WTC11 (cell line): ENCODE results near the gene ACACA. TPM values are rescaled to one million over a fixed set of nuclear protein-coding genes. Genes with fewer than 3 reads are reported as not detected.

Experiments used
- ATAC-seq: fragments of 200-7000 bp; cut with Tn5 transposase; 2 replicates; pipeline ENCODE4 v1.10.0; 2021; ENCODE audit warnings: mild to moderate bottlenecking, moderate library complexity
- CTCF ChIA-PET: fragments of 300-600 bp; sonication (Branson Sonifier 250); formaldehyde crosslinking; loops from one replicate; lab custom pipeline; 2021; ENCODE audit warnings: antibody characterized with exemption; lab: Charles Lee
- POLR2A ChIA-PET: fragments of 350-600 bp; sonication (Branson Sonifier 250); formaldehyde crosslinking; loops from one replicate; lab custom pipeline; 2021; ENCODE audit warnings: antibody characterized with exemption; lab: Charles Lee
- DNase-seq: peaks from one replicate; pipeline ENCODE4 v3.0.0; 2021; ENCODE audit warnings: low spot score
- H3K27ac Mint-ChIP-seq: 2 replicates; pipeline ENCODE4 v1.8.0; 2021; ENCODE audit warnings: mixed read lengths
- H3K27me3 Mint-ChIP-seq: 2 replicates; pipeline ENCODE4 v1.8.0; 2021; ENCODE audit warnings: low read depth, mild to moderate bottlenecking, moderate library complexity, mixed read lengths
- H3K36me3 Mint-ChIP-seq: 2 replicates; pipeline ENCODE4 v1.8.0; 2021; ENCODE audit warnings: mixed read lengths
- H3K4me1 Mint-ChIP-seq: 2 replicates; pipeline ENCODE4 v1.8.0; 2022; ENCODE audit warnings: mixed read lengths
- H3K4me3 Mint-ChIP-seq: 2 replicates; pipeline ENCODE4 v1.8.0; 2021; ENCODE audit warnings: mild to moderate bottlenecking, moderate library complexity, mixed read lengths
- H3K9me3 Mint-ChIP-seq: 2 replicates; pipeline ENCODE4 v1.8.0; 2021; ENCODE audit warnings: mixed read lengths
- E2F1 ChIP-seq: sonication (generic); formaldehyde crosslinking; IDR thresholded peaks from 2 replicates; pipeline ENCODE4 v1.8.0; 2022; ENCODE audit warnings: mild to moderate bottlenecking, missing genetic modification reagents
- ERG ChIP-seq: fragments of 250-450 bp; sonication (Bioruptor Pico); IDR thresholded peaks from 2 replicates; pipeline ENCODE4 v1.8.0; 2021; ENCODE audit warnings: mild to moderate bottlenecking
- FOXP4 ChIP-seq: sonication (generic); formaldehyde crosslinking; IDR thresholded peaks from 2 replicates; pipeline ENCODE4 v1.8.0; 2022; ENCODE audit warnings: mild to moderate bottlenecking, missing genetic modification reagents
- HMGXB4 ChIP-seq: sonication (generic); formaldehyde crosslinking; IDR thresholded peaks from 2 replicates; pipeline ENCODE4 v1.8.1; 2023; ENCODE audit warnings: mild to moderate bottlenecking, moderate library complexity, missing genetic modification reagents
- IRF2 ChIP-seq: sonication (generic); formaldehyde crosslinking; IDR thresholded peaks from 2 replicates; pipeline ENCODE4 v1.8.0; 2022; ENCODE audit warnings: low read depth, missing genetic modification reagents, borderline replicate concordance
- JUN ChIP-seq: sonication (generic); formaldehyde crosslinking; IDR thresholded peaks from 2 replicates; pipeline ENCODE4 v1.8.0; 2023; ENCODE audit warnings: mild to moderate bottlenecking, missing genetic modification reagents
- MXD4 ChIP-seq: fragments of 250-450 bp; sonication (Bioruptor Pico); IDR thresholded peaks from 2 replicates; pipeline ENCODE4 v1.8.0; 2021; ENCODE audit warnings: mild to moderate bottlenecking, moderate library complexity, borderline replicate concordance
- NFE2L1 ChIP-seq: sonication (generic); formaldehyde crosslinking; IDR thresholded peaks from 2 replicates; pipeline ENCODE4 v1.8.1; 2023; ENCODE audit warnings: missing genetic modification reagents
- NR1H2 ChIP-seq: sonication (generic); formaldehyde crosslinking; IDR thresholded peaks from 2 replicates; pipeline ENCODE4 v1.9.0; 2021; ENCODE audit warnings: mild to moderate bottlenecking, moderate library complexity, missing genetic modification reagents
- NR2C2 ChIP-seq: sonication (generic); formaldehyde crosslinking; IDR thresholded peaks from 2 replicates; pipeline ENCODE4 v1.8.0; 2022; ENCODE audit warnings: mild to moderate bottlenecking, missing genetic modification reagents
- PREB ChIP-seq: sonication (generic); formaldehyde crosslinking; IDR thresholded peaks from 2 replicates; pipeline ENCODE4 v1.8.1; 2022; ENCODE audit warnings: mild to moderate bottlenecking, missing genetic modification reagents, moderate library complexity, borderline replicate concordance
- RELA ChIP-seq: sonication (generic); formaldehyde crosslinking; IDR thresholded peaks from 2 replicates; pipeline ENCODE4 v1.8.1; 2022; ENCODE audit warnings: missing genetic modification reagents, mild to moderate bottlenecking, borderline replicate concordance
- RORB ChIP-seq: fragments of 250-450 bp; sonication (Bioruptor Pico); IDR thresholded peaks from 2 replicates; pipeline ENCODE4 v1.9.0; 2021; ENCODE audit warnings: mild to moderate bottlenecking
- SMAD4 ChIP-seq: sonication (generic); formaldehyde crosslinking; IDR thresholded peaks from 2 replicates; pipeline ENCODE4 v1.8.0; 2022; ENCODE audit warnings: mild to moderate bottlenecking, missing genetic modification reagents
- SOX15 ChIP-seq: fragments of 250-450 bp; sonication (Bioruptor Pico); IDR thresholded peaks from 2 replicates; pipeline ENCODE4 v1.9.0; 2021; ENCODE audit warnings: mild to moderate bottlenecking
- TCF7 ChIP-seq: sonication (generic); formaldehyde crosslinking; IDR thresholded peaks from 2 replicates; pipeline ENCODE4 v1.8.0; 2022; ENCODE audit warnings: mild to moderate bottlenecking, low read depth, missing genetic modification reagents, moderate library complexity
- TEAD1 ChIP-seq: sonication (generic); formaldehyde crosslinking; IDR thresholded peaks from 2 replicates; pipeline ENCODE4 v1.8.0; 2022; ENCODE audit warnings: mild to moderate bottlenecking, missing genetic modification reagents
- USF1 ChIP-seq: sonication (generic); formaldehyde crosslinking; IDR thresholded peaks from 2 replicates; pipeline ENCODE4 v1.8.0; 2022; ENCODE audit warnings: mild to moderate bottlenecking, missing genetic modification reagents
- ZNF219 ChIP-seq: sonication (generic); formaldehyde crosslinking; IDR thresholded peaks from 2 replicates; pipeline ENCODE4 v1.8.0; 2023; ENCODE audit warnings: missing genetic modification reagents, mild to moderate bottlenecking, borderline replicate concordance
- ZNF317 ChIP-seq: sonication (generic); formaldehyde crosslinking; IDR thresholded peaks from 2 replicates; pipeline ENCODE4 v1.8.1; 2023; ENCODE audit warnings: low read depth, mild to moderate bottlenecking, moderate library complexity, missing genetic modification reagents, borderline replicate concordance
- ZNF423 ChIP-seq: fragments of 250-450 bp; sonication (Bioruptor Pico); IDR thresholded peaks from 2 replicates; pipeline ENCODE4 v2.1.2; 2022; ENCODE audit warnings: mild to moderate bottlenecking, moderate library complexity
- ZNF512 ChIP-seq: sonication (generic); formaldehyde crosslinking; IDR thresholded peaks from 2 replicates; pipeline ENCODE4 v1.8.1; 2022; ENCODE audit warnings: missing genetic modification reagents, borderline replicate concordance
- total RNA-seq: library from RNA; stranded (reverse); gene quantifications from 3 replicates; pipeline ENCODE4 v1.2.3, GENCODE V29; 2021

The ACACA gene
- total RNA-seq, 1 experiment from 2014 or later: 167 TPM

GRCh38 chr17:37256627-37257026 lies 150.0 kb downstream of the ACACA start (continued):
- no peak for TF ChIP-seq HMGXB4
- no peak for TF ChIP-seq ZNF219 (CRISPR knock-in tag)
- TF ChIP-seq NR2C2 (CRISPR knock-in tag): no peak
- TF ChIP-seq RORB (CRISPR knock-in tag): no peak

- Mint-ChIP-seq H3K27me3 (no peaks in the 10 kb centered on the region), H3K27ac (no peak overlapping the region), H3K4me3 (no peak overlapping the region), H3K36me3 (peaks cover 33% of the 10 kb centered on the region), H3K4me1 (no peaks in the 10 kb centered on the region), H3K9me3 (no peaks in the 10 kb centered on the region)
- no peak for ATAC-seq
- POLR2A ChIA-PET: interaction anchor here (0.6 kb wide), 1 partner anchor 322 kb away, joined by 4 read pairs; no protein-coding TSS in a partner anchor
- TF ChIP-seq IRF2 (CRISPR knock-in tag) (no peak), SMAD4 (no peak), JUN (CRISPR knock-in tag) (no peak), MXD4 (CRISPR knock-in tag) (no peak), TEAD1 (no peak), NFE2L1 (CRISPR knock-in tag) (no peak), ZNF317 (CRISPR knock-in tag) (no peak)
- no peak for DNase-seq
- CTCF ChIA-PET: interaction anchor here (1.4 kb wide), 1 partner anchor 118 kb away, joined by 10 read pairs; no protein-coding TSS in a partner anchor
Observed at GRCh38 chr17:37255432-37255831, 151.2 kb downstream of the ACACA start.

GRCh38 chr17:37247825-37248224 lies 158.8 kb downstream of the ACACA start:
- H3K27me3 Mint-ChIP-seq: no peaks in the 10 kb centered on the region
- DNase-seq (no peak), ATAC-seq (no peak)
- peaks cover 74% of the 10 kb centered on the region for H3K36me3 Mint-ChIP-seq
- POLR2A ChIA-PET: interaction anchor here (0.6 kb wide), 1 partner anchor 24 kb away, joined by 3 read pairs; no protein-coding TSS in a partner anchor
- H3K27ac Mint-ChIP-seq: no peak overlapping the region
- no peaks in the 10 kb centered on the region for H3K4me1 Mint-ChIP-seq
- CTCF ChIA-PET: interaction anchor here (1.1 kb wide), 1 partner anchor 74 kb away, joined by 3 read pairs; no protein-coding TSS in a partner anchor
- H3K9me3 Mint-ChIP-seq: no peaks in the 10 kb centered on the region
- H3K4me3 Mint-ChIP-seq: no peak overlapping the region
- TF ChIP-seq SOX15 (CRISPR knock-in tag) (no peak), HMGXB4 (no peak), ERG (CRISPR knock-in tag) (no peak), E2F1 (CRISPR knock-in tag) (no peak), NR1H2 (CRISPR knock-in tag) (no peak), TEAD1 (no peak), TCF7 (CRISPR knock-in tag) (no peak), FOXP4 (no peak), ZNF512 (CRISPR knock-in tag) (no peak), ZNF423 (CRISPR knock-in tag) (no peak), PREB (CRISPR knock-in tag) (no peak), RELA (CRISPR knock-in tag) (no peak), MXD4 (CRISPR knock-in tag) (no peak), ZNF317 (CRISPR knock-in tag) (no peak), USF1 (CRISPR knock-in tag) (no peak)
